Mucosa of rectum (tissue), 2 donors: Measurements from ENCODE around the gene XYLT2.

Experiments used
- H3K27ac ChIP-seq, 2 donors: one replicate each; pipeline ENCODE4 v1.7.0; 2013; ENCODE audit warnings: inconsistent platforms in 2 of 2, low read depth in 2 of 2, low read length in 2 of 2
- H3K27me3 ChIP-seq, 2 donors: one replicate each; pipeline ENCODE4 v1.7.0; 2013; ENCODE audit warnings: low read length in 2 of 2; ENCODE audit not compliant: control insufficient read depth in 2 of 2, insufficient read depth in 2 of 2
- H3K36me3 ChIP-seq, 2 donors: one replicate each; pipeline ENCODE4 v1.7.0; 2013; ENCODE audit warnings: low read length in 2 of 2; ENCODE audit not compliant: control insufficient read depth in 2 of 2, insufficient read depth in 2 of 2
- H3K4me1 ChIP-seq, 2 donors: one replicate each; pipeline ENCODE4 v1.7.0; 2013; ENCODE audit warnings: low read length in 2 of 2, mild to moderate bottlenecking in 1 of 2; ENCODE audit not compliant: control insufficient read depth in 2 of 2, insufficient read depth in 2 of 2
- H3K4me3 ChIP-seq, 2 donors: one replicate each; pipeline ENCODE4 v1.7.0; 2013; ENCODE audit warnings: low read length in 2 of 2
- H3K9ac ChIP-seq, 2 donors: one replicate each; pipeline ENCODE4 v1.7.0; 2013; ENCODE audit warnings: low read length in 2 of 2, low read depth in 1 of 2, mild to moderate bottlenecking in 1 of 2
- H3K9me3 ChIP-seq, 2 donors: one replicate each; pipeline ENCODE4 v1.7.0; 2013; ENCODE audit warnings: low read length in 2 of 2; ENCODE audit not compliant: control insufficient read depth in 2 of 2
- donor health status: healthy.
- donor health status: Normal muscosa, but diverticular disease.

XYLT2 gene

DNA sequence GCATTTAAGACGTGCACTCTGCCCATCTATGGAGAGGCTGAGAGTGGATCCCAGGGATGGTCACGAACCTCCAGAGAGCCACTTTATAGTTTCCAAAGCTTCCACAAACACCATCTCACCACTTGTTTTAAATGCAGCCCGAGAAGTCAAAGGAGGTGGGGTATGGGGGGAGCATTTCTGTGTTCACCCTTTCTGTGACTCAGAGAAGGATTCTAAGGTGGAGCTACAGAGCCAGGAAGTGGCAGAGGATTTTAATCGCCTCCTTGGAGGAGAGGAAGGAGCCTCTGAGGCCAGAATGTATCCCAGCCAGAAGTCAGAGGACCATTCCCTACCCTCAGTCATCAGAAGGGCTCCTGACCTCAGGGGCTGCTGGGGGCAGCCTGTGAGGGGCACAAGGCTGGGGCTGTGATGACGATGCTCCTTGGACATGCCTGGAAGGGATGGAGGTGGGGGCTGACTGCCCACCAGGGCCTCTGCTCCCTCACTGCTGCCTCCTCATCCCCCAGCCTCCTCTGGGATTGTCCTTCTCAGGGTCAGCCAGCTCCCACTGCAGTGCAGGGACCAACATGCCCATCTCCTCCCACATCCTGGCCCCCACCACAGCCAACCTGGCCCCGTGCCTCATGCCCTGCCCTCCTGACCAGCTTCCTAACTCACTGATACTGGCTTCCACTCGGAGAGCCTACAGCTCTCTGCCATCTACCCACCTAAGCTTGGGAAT lies 2.8 kb downstream of the XYLT2 start:
- Histone ChIP-seq H3K9me3 (no peaks in the 10 kb centered on the region), H3K4me1 (peaks cover 15 to 22% of the 10 kb centered on the region in 2 donors), H3K36me3 (peaks cover 0 to under 1% of the 10 kb centered on the region in 2 donors), H3K4me3 (no peak overlapping the region), H3K9ac (no peak overlapping the region), H3K27me3 (no peaks in the 10 kb centered on the region), H3K27ac (no peak overlapping the region)

DNA sequence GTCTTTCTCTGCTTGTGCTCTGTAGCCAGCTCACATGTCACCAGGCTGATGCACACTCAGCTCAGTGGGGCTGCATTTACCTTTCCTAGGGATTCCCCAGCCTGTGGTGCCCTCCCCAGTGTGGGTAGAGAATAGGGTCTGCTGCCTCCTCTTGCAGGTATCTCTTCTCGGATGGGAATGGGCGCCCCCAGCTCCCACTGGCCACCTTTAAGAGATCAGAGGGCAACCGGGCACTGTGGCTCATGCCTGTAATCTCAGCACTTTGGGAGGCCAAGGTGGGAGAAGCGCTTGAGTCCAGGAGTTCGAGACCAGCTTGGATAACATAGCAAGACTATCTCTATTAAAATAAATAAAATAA lies 3.3 kb downstream of the XYLT2 start:
- peaks cover 2 to 6% of the 10 kb centered on the region in 2 donors for H3K36me3 ChIP-seq
- peaks cover 15 to 22% of the 10 kb centered on the region in 2 donors for H3K4me1 ChIP-seq
- no peaks in the 10 kb centered on the region for H3K27me3 ChIP-seq
- no peak overlapping the region for H3K4me3 ChIP-seq
- H3K9ac ChIP-seq = no peak overlapping the region
- no peak overlapping the region for H3K27ac ChIP-seq
- H3K9me3 ChIP-seq = no peaks in the 10 kb centered on the region

DNA sequence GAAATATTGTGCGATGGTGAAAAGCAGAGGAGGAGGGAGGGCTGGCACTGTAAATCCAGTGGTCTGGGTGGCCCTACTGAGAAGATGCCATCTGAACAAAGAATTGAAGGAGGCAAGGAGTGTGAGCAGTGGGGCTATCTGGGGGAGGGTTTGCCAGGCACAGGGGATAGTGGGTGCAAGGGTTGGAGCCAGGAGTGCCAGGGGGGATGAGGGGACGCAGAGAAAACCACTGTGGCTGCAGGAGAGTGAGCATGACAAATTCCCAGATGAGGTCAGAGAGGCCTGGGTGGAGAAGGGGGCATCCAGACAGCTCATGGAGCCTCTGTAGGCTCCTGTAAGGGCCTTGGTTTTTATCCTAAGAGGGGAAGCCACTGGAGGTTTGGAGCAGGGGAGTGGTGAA lies 4.8 kb downstream of the XYLT2 start:
- Histone ChIP-seq H3K4me3 (no peak overlapping the region), H3K9me3 (no peaks in the 10 kb centered on the region), H3K27ac (no peak overlapping the region), H3K27me3 (no peaks in the 10 kb centered on the region), H3K4me1 (peaks cover 5 to 8% of the 10 kb centered on the region in 2 donors), H3K9ac (no peak overlapping the region), H3K36me3 (peaks cover 8 to 17% of the 10 kb centered on the region in 2 donors)

DNA sequence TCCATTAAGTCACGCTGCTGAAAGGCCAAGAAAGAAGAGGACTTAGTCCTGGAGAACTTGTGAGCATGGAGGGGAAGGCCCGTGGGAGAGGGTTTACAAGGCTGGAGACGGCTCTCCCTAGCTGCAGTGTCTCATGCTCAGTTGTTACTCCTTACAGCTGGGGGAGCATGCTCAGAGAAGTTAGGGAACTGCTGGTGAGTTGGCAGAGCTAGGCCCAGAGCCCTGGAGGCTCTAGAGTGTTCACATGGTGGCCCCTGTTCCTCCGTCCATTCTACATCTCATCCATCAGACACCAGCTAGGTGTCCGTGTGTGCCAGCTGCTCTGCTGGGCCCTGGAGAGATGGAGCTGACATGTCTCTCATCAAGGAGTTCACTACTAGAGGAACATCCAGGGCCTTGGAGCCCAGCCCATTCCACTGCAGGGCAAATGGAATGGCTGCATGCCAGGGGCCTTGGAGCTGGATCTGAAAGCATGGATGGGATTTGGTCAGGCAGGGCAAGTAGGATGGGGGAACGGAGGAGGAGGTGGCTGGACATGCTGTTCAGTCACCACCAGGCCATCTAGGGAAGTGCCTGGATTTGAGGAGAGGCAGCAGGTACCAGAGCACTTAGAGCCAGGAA lies 6.3 kb downstream of the XYLT2 start:
- Histone ChIP-seq H3K36me3 (peaks cover 22 to 28% of the 10 kb centered on the region in 2 donors), H3K27me3 (no peaks in the 10 kb centered on the region), H3K9ac (no peak overlapping the region), H3K9me3 (no peaks in the 10 kb centered on the region), H3K4me3 (no peak overlapping the region), H3K27ac (no peak overlapping the region), H3K4me1 (peaks cover under 1 to 3% of the 10 kb centered on the region in 2 donors)

DNA sequence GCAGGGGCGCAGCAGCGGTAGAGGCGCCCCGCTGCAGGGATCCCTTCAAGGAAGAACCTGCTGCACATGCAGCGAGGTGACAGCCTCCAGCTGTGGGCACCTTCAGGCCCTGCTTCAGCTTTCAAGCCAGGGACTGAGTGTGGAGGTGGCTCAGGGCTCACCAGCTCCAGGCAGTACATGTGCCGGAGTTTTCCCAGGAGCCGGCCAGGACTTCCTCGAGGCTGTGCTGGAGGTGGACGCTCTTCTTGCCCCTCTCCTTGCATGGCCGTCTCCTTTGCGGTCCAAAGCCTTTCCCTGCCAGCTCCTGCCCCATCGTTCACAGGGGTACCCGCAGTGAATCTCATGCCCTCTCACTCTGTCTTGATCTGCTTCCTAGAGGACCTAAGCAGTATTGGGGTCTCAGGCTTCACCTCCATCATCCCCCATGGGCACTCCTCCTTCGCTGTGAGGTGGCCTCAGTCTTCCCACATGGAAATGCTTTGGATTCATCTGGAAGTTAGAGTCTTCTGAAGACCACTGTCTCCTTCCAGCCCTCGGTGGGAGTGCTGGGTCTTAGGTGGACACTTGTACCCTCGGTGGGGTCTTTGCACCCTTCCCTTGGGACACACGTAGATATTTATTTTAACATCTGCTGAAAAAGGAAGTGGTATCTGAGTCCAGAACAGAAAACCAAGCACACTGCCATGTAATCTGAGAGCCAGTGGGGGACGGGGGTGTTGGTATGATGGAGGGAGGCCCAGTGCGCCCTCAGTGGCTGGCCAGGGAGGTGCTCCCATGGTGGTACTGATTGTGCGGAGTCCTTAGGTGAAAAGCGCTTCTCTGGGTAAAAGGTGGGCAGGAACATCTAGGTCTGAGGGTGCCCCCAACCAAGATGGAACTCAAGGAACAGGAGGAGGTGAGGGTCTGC lies 7.0 kb downstream of the XYLT2 start:
- Histone ChIP-seq H3K9ac (no peak overlapping the region), H3K27ac (no peak overlapping the region), H3K4me1 (no peaks in the 10 kb centered on the region), H3K36me3 (peaks cover 27 to 31% of the 10 kb centered on the region in 2 donors), H3K27me3 (no peaks in the 10 kb centered on the region), H3K4me3 (no peak overlapping the region), H3K9me3 (no peaks in the 10 kb centered on the region)

DNA sequence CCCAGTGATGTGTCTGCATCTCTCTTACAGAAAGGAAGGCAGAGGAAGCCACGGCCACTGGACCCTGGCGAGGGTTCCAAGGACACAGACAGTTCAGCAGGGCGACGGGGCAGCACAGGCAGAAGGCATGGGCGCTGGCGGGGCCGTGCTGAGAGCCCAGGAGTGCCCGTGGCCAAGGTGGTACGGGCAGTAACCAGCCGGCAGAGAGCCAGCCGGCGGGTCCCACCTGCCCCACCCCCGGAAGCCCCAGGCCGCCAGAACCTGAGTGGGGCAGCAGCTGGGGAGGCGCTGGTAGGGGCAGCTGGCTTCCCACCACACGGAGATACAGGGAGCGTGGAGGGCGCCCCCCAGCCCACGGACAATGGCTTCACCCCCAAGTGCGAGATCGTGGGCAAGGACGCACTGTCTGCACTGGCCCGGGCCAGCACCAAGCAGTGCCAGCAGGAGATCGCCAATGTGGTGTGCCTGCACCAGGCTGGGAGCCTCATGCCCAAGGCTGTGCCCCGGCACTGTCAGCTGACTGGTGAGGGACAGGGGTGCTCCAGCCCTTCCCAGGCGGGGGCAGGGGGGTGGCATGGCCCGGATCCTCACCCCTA lies 7.8 kb downstream of the XYLT2 start:
- Histone ChIP-seq H3K9me3 (no peaks in the 10 kb centered on the region), H3K4me1 (no peaks in the 10 kb centered on the region), H3K4me3 (no peak overlapping the region), H3K36me3 (peaks cover 35 to 37% of the 10 kb centered on the region in 2 donors), H3K9ac (no peak overlapping the region), H3K27me3 (no peaks in the 10 kb centered on the region), H3K27ac (no peak overlapping the region)

DNA sequence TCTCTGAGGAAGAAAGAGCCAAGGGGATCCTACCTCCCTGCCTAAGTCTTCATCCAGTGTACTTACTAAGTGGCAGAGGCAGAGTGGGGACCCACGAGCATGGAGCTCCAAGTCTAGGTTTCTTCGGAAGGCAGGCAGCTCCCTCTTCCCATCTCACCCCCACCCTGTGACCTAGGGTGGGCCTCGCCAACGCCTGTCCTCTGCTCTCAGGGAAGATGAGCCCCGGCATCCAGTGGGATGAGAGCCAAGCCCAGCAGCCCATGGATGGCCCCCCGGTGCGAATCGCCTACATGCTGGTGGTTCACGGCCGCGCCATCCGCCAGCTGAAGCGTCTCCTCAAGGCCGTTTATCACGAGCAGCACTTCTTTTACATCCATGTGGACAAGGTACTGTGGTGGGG lies 8.3 kb downstream of the XYLT2 start:
- no peaks in the 10 kb centered on the region for H3K4me1 ChIP-seq
- H3K9me3 ChIP-seq = no peaks in the 10 kb centered on the region
- no peak overlapping the region for H3K27ac ChIP-seq
- H3K9ac ChIP-seq = no peak overlapping the region
- peaks cover 40 to 41% of the 10 kb centered on the region in 2 donors for H3K36me3 ChIP-seq
- H3K4me3 ChIP-seq = no peak overlapping the region
- no peaks in the 10 kb centered on the region for H3K27me3 ChIP-seq

DNA sequence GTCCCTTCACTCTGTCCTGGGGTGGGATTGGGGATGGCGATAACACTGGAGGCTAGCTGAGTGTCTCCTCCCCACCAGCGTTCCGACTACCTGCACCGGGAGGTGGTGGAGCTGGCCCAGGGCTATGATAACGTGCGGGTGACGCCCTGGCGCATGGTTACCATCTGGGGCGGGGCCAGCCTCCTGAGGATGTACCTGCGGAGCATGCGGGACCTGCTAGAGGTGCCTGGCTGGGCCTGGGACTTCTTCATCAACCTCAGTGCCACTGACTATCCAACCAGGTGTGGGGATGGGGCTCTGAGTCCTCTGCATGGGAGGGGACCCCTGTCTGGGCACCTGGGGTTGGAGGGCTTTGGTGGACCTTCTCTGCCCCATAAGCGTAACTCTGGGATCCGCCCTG lies 8.8 kb downstream of the XYLT2 start:
- Histone ChIP-seq H3K9ac (no peak overlapping the region), H3K36me3 (peaks cover 43 to 45% of the 10 kb centered on the region in 2 donors), H3K4me1 (no peaks in the 10 kb centered on the region), H3K4me3 (no peak overlapping the region), H3K9me3 (no peaks in the 10 kb centered on the region), H3K27me3 (no peaks in the 10 kb centered on the region), H3K27ac (no peak overlapping the region)

DNA sequence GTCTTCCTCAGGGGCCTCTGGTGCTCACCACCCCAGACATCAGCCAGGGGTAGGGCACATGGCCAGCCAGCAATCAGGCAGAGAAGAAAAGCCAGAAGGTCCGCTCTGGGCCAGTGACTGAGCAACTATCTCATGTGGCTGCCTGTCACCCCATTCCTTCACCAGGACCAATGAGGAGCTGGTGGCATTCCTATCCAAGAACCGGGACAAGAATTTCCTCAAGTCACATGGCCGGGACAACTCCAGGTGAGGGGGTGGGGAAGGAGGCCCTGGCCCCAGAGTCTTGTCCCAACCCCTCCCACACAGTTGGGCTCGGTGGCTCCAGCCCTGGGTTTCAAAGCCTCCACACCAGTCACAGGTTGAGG lies 9.4 kb downstream of the XYLT2 start:
- Histone ChIP-seq H3K27me3 (no peaks in the 10 kb centered on the region), H3K4me3 (no peak overlapping the region), H3K4me1 (no peaks in the 10 kb centered on the region), H3K36me3 (peaks cover 44 to 45% of the 10 kb centered on the region in 2 donors), H3K27ac (no peak overlapping the region), H3K9ac (no peak overlapping the region), H3K9me3 (no peaks in the 10 kb centered on the region)
